Rectal smooth muscle tissue (tissue), 1 donor: ENCODE measurements around the gene P2RY4.
"Not testable (repeated sequence)": the region's sequence is repeated elsewhere in the genome, so short reads cannot be mapped to it uniquely, and the experiment has no call there.

Source experiments
- H3K27ac ChIP-seq: one replicate; pipeline ENCODE4 v1.7.0; 2013; ENCODE audit warnings: low read depth, low read length, inconsistent platforms
- H3K27me3 ChIP-seq: one replicate; pipeline ENCODE4 v1.7.0; 2013; ENCODE audit warnings: low read length; ENCODE audit not compliant: control insufficient read depth, insufficient read depth
- H3K36me3 ChIP-seq: one replicate; pipeline ENCODE4 v1.7.0; 2013; ENCODE audit warnings: low read length; ENCODE audit not compliant: control insufficient read depth, insufficient read depth
- H3K4me1 ChIP-seq: one replicate; pipeline ENCODE4 v1.7.0; 2013; ENCODE audit warnings: low read length; ENCODE audit not compliant: control insufficient read depth, insufficient read depth
- H3K4me3 ChIP-seq: one replicate; pipeline ENCODE4 v1.7.0; 2013; ENCODE audit warnings: low read length
- H3K9ac ChIP-seq: one replicate; pipeline ENCODE4 v1.7.0; 2013; ENCODE audit warnings: low read length

Gene P2RY4

GRCh38 chrX:70260104-70260503 is at the start of gene P2RY4:
TSS of gene P2RY4 (minus strand) at chrX:70260204. CDS start at chrX:70259624, 580 bp downstream.
- no peaks in the 10 kb centered on the region for H3K27me3 ChIP-seq
- H3K4me3 ChIP-seq: no peak within 1 kb of the TSS
- H3K9ac ChIP-seq: no peak within 1 kb of the TSS
- H3K27ac ChIP-seq: no peak within 1 kb of the TSS
- H3K4me1 ChIP-seq: no peaks in the 10 kb centered on the region
- no peaks in the 10 kb centered on the region for H3K36me3 ChIP-seq

GRCh38 chrX:70301716-70302115 is 41.7 kb upstream of the P2RY4 start:
- no peak overlapping the region for H3K27ac ChIP-seq
- no peak overlapping the region for H3K9ac ChIP-seq
- H3K4me1 ChIP-seq: no peaks in the 10 kb centered on the region
- no peaks in the 10 kb centered on the region for H3K36me3 ChIP-seq
- no peak overlapping the region for H3K4me3 ChIP-seq
- H3K27me3 ChIP-seq: no peaks in the 10 kb centered on the region

- Histone ChIP-seq H3K4me3 (no peak overlapping the region), H3K27me3 (no peaks in the 10 kb centered on the region), H3K4me1 (peaks cover 3% of the 10 kb centered on the region), H3K36me3 (no peaks in the 10 kb centered on the region), H3K9ac (no peak overlapping the region), H3K27ac (no peak overlapping the region)
Measured at GRCh38 chrX:70293621-70294020, 33.6 kb upstream of the P2RY4 start.

GRCh38 chrX:70292788-70293187 is 32.8 kb upstream of the P2RY4 start:
- H3K27me3 ChIP-seq: no peaks in the 10 kb centered on the region
- H3K9ac ChIP-seq: no peak overlapping the region
- H3K4me1 ChIP-seq: peaks cover 3% of the 10 kb centered on the region
- H3K4me3 ChIP-seq: no peak overlapping the region
- H3K36me3 ChIP-seq: no peaks in the 10 kb centered on the region
- no peak overlapping the region for H3K27ac ChIP-seq

- Histone ChIP-seq H3K27me3 (no peaks in the 10 kb centered on the region), H3K4me3 (peak within 1 kb of the TSS; percentile 71), H3K9ac (peak within 1 kb of the TSS; percentile 50), H3K4me1 (peaks cover 3% of the 10 kb centered on the region), H3K36me3 (no peaks in the 10 kb centered on the region), H3K27ac (peak within 1 kb of the TSS; percentile 58)
Measured at GRCh38 chrX:70289793-70290770, 30.1 kb upstream of the P2RY4 start, which contains the start of the genes KIF4A and PDZD11. TSS of gene KIF4A (plus strand) at chrX:70290104. CDS start at chrX:70290459, 355 bp downstream. TSS of gene PDZD11 (minus strand) at chrX:70289927. CDS start at chrX:70289341, 586 bp downstream.

- Histone ChIP-seq H3K4me1 (peaks cover 3% of the 10 kb centered on the region), H3K27me3 (no peaks in the 10 kb centered on the region), H3K36me3 (no peaks in the 10 kb centered on the region), H3K27ac (peak overlapping the region; percentile 58), H3K9ac (peak overlapping the region; percentile 50), H3K4me3 (peak overlapping the region; percentile 71)
Measured at GRCh38 chrX:70289168-70289792, 29.3 kb upstream of the P2RY4 start.

GRCh38 chrX:70281951-70282350 is 21.9 kb upstream of the P2RY4 start, which contains the start of gene RAB41:
TSS of gene RAB41 (plus strand) at chrX:70282172. CDS start at chrX:70282218, 46 bp downstream.
- H3K4me1 ChIP-seq: no peaks in the 10 kb centered on the region
- no peak within 1 kb of the TSS for H3K27ac ChIP-seq
- H3K9ac ChIP-seq: no peak within 1 kb of the TSS
- no peak within 1 kb of the TSS for H3K4me3 ChIP-seq
- H3K36me3 ChIP-seq: no peaks in the 10 kb centered on the region
- no peaks in the 10 kb centered on the region for H3K27me3 ChIP-seq

GRCh38 chrX:70280573-70280972 is 20.6 kb upstream of the P2RY4 start:
- Histone ChIP-seq H3K9ac (no peak overlapping the region), H3K36me3 (no peaks in the 10 kb centered on the region), H3K4me1 (no peaks in the 10 kb centered on the region), H3K27me3 (no peaks in the 10 kb centered on the region), H3K27ac (no peak overlapping the region), H3K4me3 (no peak overlapping the region)

GRCh38 chrX:70279081-70279480 is 19.1 kb upstream of the P2RY4 start:
- no peaks in the 10 kb centered on the region for H3K27me3 ChIP-seq

GRCh38 chrX:70274029-70274428 is 14.0 kb upstream of the P2RY4 start:
- not testable (repeated sequence) for H3K36me3 ChIP-seq, H3K4me1 ChIP-seq, H3K27ac ChIP-seq, H3K27me3 ChIP-seq, H3K9ac ChIP-seq, H3K4me3 ChIP-seq

More at GRCh38 chrX:70279081-70279480, 19.1 kb upstream of the P2RY4 start:
- H3K9ac ChIP-seq: no peak overlapping the region
- H3K4me3 ChIP-seq: no peak overlapping the region
- H3K36me3 ChIP-seq: no peaks in the 10 kb centered on the region
- no peak overlapping the region for H3K27ac ChIP-seq
- H3K4me1 ChIP-seq: no peaks in the 10 kb centered on the region

- Histone ChIP-seq H3K36me3 (no peaks in the 10 kb centered on the region), H3K27ac (no peak within 1 kb of the TSS), H3K4me1 (no peaks in the 10 kb centered on the region), H3K4me3 (no peak within 1 kb of the TSS), H3K27me3 (no peaks in the 10 kb centered on the region), H3K9ac (no peak within 1 kb of the TSS)
Measured at GRCh38 chrX:70268034-70268433, 8.0 kb upstream of the P2RY4 start, which contains the start of gene ARR3. TSS of gene ARR3 (plus strand) at chrX:70268334. CDS start at chrX:70269386, 1,052 bp downstream.

- no peak overlapping the region for H3K9ac ChIP-seq
- no peaks in the 10 kb centered on the region for H3K36me3 ChIP-seq
- no peak overlapping the region for H3K4me3 ChIP-seq
- no peaks in the 10 kb centered on the region for H3K4me1 ChIP-seq
- H3K27me3 ChIP-seq: no peaks in the 10 kb centered on the region
- no peak overlapping the region for H3K27ac ChIP-seq
Measured at GRCh38 chrX:70264784-70265183, 4.8 kb upstream of the P2RY4 start.
